CD4-positive, alpha-beta T cell treated with Interleukin-6 for 4 hours (primary cell): Measurements from ENCODE around the gene RABGAP1L.
"Not testable (repeated sequence)": the region's sequence is repeated elsewhere in the genome, so short reads cannot be mapped to it uniquely, and the experiment has no call there.

Source experiments
- DNase-seq: peaks from one replicate; pipeline ENCODE4 v3.0.0-alpha.2; 2020; ENCODE audit warnings: mixed read lengths

RABGAP1L gene

DNA sequence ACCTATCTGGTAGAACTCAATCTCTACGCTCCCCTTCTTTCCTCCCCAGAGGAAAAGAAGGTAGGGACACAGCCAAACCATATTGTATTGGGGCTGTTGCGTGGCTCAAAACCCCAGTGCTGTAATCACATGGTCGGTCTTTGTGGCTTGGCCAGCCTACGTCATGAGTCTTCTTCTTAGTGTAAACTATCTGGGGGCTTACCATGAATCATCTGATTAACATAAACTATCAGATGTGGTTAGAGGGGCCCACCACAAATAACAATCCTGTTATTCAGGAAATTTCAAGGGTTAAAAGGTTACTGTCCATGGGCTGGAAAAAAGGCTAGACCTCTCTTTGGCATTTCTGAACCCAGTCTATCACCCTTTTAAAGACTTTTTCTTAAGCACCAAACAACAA lies 238.9 kb downstream of the RABGAP1L start:
- no peak for DNase-seq

DNA sequence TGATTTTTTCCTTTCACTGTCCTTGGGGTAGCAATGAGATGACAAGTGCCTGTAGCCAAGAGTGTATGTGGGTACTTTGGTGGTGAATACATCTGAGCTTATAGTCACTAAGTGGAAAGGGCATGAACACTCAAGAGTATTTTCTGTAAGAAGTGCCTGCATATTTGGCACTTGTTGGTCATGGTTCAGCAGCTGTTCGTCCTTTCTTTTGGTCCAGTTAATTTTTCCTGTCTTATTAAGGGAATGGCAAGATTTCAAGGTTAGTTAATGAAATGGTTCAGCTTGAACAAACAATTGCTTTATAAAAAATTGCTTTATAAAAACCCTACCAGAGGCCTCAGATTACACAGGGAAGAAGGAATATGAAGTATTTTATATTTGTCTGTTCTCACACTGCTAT lies 239.9 kb downstream of the RABGAP1L start:
- DNase-seq, result no peak

DNA sequence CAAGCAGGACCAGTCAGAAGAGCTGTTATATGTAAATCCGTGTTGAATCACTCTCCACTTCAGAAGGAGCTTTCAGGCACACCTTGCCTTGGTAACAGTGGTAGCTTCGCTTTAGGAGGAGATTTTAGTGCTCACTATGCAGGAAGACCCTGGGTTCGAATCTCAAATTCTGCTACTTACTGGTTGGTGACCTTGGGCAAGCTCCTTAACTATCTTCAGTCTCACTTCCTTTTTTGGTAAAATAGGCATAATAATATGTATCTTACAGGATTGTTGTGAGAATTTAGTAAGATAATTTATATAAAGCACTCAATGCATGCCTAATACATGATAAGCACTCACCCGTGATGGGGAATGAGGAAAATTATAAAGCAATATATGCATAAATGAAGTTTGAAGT lies 241.8 kb downstream of the RABGAP1L start:
- no peak for DNase-seq

DNA sequence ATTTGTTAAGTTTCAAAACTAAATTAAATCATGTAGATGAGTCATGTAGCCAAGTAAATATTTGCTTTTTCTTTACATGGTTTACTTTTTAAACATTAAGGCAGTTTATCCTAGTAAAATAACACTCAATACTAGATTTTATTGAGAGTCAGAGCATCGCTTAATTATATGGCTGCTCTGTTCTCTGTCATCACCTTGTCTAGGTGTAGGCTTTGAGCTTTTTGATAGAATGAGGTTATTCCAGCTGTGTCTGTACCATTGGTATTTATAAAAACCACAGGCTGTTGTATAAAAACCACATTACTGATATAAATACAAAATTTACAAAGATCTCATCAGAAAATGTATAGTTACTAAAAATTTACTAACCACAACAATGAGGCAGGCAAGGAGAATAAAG lies 245.9 kb downstream of the RABGAP1L start:
- no peak for DNase-seq

DNA sequence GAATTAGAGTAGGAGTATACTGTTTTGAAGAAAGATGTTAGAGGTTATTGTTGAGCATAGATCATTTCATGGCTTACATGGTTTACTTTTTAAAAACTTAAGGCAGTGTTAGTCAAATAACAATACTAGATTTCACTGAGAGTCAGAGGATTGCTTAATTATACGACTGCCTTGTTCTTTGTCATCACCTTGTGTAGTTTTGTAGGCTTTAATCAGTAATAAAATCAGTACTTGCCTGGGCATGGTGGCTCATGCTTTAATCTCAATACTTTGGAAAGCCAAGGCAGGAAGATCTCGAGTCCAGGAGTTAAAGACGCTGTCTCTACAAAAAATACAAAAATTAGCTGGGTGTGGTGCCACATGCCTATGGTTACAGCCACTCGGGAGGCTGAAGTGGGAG lies 247.1 kb downstream of the RABGAP1L start:
- no peak for DNase-seq

DNA sequence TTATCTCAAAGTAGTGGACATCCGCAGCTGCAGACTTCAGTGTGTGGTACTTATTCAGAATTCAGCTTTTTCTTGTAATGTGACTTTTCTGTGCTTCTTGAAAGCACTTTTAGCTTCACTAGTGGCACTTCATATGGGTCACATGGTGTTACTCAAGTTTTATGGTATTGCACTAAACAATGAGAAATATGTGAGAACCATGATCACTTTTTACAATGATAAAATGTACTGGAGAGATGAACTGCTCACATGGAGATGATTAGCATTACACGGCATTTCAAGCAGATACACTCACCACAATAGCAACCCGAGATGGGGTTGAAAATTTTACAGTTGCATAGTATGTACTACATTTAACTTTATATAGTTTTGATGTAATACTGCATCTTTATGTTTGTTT lies 248.3 kb downstream of the RABGAP1L start:
- no peak for DNase-seq

DNA sequence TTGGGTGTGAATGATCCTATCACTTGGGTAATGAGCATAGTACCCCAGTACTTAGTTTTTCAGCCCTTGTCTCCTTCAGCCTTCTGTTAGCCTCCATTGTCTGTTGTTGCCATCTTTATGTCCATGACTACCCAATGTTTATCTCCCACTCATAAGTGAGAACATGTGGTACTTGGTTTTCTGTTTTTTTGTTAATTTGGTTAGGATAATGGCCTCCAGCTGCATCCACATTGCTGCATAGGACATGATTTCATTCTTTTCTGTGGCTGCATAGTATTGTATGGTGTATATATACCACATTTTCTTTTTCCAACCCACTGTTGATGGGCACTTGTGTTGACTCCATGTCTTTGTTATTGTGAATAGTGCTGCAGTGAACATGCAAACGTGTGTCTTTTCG lies 248.8 kb downstream of the RABGAP1L start:
- DNase-seq, result no peak

DNA sequence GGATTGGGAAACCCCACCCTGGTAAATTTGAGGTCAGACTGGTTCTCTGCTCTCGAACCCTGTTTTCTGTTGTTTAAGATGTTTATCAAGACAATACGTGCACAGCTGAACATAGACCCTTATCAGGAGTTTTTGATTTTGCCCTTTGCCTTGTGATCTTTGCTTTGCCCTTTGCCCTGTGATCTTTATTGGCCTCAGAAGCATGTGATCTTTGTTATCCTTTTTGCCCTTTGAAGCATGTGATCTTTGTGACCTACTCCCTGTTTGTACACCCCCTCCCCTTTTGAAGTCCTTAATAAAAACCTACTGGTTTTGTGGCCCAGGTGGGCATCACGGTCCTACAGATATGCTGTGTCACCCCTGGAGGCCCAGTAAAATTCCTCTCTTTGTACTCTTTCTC lies 250.5 kb downstream of the RABGAP1L start:
- DNase-seq, result not testable (repeated sequence)

DNA sequence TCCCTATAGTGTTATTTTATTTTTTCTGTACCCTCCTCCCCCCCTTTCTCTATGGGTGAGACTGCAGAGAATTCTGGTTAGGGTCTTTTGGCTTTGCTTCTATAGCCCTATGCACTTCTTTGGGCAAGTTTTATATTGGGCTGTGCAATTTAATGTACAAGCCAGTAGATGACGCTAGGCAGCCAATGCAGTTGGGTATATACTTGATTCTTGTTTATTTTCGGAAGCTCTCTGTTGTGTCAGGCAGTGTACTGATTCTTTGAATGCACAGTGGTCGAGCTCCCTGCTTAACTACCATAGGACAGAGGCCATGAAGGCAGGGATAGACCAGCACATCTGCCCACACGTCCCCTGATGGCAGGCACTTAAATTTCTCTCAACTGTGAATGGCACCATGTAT lies 254.3 kb downstream of the RABGAP1L start:
- no peak for DNase-seq

DNA sequence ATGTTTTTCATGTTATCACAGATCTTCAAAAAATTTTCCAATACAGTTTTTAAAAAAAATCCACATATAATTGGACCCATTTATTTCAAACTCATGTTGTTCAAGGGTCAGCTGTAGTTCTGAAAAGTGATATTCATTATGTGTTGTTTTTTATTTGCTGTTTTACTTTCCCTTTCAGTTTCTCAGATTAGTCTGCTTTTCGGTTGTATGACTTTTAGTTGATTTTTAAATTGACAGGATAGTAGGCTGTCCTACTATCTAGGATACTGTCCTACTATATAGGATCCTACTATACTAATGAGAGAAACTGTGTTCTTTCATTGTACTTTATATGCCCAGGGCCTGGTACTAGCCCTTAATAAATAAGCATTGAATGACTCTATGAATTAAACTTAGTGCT lies 254.9 kb downstream of the RABGAP1L start:
- DNase-seq, result no peak

DNA sequence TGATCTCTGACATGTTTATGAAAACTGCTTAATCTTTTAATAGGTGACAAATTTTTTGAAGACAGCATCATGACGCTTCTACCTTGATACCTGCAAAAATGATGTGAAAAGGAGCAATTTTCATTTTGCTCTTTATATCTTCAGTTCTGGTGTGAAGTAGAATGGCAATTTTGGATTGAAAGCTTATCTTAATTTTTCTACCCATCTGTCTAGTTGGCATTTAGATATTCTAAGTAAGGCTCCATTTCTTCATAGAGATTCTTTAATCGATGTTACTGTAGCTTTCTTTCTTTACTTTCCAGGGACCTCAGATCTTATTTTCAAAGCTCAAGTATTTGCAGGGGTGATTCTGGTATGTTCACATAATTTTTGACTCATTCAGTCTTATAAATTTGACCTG lies 256.2 kb downstream of the RABGAP1L start:
- DNase-seq, result no peak

DNA sequence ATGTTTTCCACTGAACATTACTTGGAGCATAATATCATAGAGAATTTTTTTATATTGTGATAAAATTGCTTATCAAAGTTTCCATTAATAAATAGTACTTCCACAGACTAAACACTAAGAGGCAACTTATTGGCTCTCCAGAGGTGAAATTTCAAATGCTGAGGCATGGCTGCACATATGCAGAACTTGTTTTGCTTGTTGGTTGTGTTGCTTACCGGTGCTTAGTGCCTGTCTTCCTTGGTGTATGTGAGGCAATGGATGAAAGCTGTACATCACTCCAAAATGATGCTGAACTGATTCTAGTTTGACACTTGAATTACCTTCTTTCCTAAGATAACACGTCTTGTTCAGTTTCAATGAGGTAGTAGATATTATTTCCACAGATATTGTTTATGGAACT lies 258.6 kb downstream of the RABGAP1L start:
- DNase-seq, result no peak

DNA sequence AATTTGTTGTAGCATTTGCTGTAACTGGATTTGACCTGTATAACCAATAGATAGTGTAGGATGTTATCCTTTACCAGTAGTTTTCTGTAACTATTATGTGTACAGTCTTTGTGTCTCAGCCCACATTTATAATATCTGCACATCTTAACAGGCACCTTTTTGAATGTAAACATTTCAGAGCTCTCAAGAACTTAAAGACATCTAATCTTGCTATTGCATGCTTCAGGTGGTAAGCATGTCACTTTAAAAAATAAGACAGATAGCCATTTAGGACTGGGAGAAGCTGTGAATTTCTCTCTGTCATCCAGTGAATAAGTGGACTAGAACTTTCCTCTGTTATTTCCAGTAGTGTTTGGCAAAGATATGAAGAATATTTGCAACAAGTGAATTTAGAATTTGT lies 265.8 kb downstream of the RABGAP1L start:
- no peak for DNase-seq

DNA sequence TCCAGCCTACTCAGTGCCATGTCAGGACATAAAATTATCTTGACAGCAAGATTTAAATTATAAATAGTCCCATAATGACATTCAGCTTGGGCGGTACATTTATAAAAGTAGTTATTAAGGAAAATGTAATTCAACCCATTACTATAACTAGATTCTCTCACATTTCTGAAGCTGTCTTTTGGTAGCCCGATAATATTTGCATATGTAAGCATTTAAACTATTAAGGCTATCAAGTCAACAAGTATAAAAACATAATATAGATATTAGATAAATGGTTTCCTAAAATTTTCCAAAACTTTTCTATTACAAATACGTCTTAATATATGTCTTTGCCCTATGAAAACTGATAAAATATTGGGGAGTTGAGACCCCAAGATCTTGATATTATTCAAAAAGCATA lies 266.8 kb downstream of the RABGAP1L start:
- no peak for DNase-seq

DNA sequence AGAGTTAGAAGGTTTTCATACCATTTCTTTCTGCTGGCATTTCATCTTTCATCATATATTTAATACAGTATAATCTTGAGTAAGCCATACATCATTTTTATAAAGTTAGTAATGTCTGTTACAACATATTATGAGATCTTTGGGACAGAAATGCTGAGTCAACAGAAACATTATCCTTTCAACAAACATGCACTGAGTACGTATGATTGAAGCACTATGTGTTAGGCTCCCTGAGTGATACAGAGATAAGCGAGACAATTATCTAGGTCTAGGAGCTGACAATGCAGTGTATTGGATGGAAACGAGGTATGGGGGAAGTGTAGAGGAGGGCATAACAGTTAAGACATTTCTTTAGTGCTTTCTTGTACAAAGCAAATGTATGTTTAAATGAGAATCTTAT lies 268.7 kb downstream of the RABGAP1L start:
- DNase-seq, result no peak

DNA sequence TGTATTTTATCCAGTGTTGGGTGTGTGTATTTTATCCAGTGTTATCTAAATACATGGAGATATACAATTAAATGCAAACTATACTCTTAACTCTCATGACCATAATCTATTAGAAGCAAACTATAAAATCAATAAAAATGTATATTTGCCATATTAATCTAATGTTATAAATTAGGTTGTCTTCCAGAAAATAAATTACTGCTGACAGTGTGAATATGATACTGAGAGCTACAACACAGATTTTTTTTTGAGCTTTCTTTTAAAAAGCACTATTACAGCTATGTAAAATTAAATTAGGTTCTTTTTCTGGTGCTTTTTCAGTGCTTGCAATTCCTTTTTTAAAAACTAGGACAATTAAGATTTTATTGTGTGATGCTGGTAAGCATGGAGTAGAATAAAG lies 269.4 kb downstream of the RABGAP1L start:
- no peak for DNase-seq

DNA sequence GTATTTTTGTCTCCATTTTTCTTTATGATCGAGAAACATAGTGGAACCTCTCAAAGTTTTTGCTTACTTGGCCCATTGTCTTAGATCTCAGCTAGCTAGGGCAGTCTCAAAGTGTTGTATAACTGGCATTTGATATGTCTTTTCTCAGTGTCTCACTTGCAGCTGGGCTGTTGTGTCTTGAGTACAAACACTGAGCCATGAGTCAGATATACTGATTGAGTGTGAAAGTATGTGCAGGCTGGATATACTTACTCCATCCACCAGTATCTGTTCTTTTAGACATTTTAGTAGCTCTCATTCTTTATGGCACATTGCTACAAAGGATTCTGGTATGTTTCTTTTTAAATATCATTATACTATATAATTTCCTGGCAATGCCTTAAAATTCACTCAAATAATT lies 274.1 kb downstream of the RABGAP1L start:
- no peak for DNase-seq

DNA sequence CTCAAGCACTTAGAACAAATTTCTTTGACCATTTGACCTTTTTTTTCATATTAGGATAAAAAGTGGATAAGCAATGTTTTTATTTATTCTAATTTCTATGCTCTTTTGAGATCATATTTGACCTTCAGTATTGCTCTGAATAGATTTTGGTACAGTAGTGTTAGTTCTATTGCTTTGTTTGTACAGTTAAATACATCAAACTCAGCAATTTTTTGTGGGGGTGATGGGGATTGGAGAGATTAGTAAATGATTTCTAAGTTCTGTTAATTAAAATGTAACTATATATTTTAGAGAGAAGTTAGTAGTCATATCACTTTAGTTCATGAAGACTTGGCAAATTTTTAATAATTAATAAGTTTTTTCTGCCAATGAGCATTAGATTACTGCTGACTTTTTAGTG lies 286.0 kb downstream of the RABGAP1L start:
- no peak for DNase-seq

DNA sequence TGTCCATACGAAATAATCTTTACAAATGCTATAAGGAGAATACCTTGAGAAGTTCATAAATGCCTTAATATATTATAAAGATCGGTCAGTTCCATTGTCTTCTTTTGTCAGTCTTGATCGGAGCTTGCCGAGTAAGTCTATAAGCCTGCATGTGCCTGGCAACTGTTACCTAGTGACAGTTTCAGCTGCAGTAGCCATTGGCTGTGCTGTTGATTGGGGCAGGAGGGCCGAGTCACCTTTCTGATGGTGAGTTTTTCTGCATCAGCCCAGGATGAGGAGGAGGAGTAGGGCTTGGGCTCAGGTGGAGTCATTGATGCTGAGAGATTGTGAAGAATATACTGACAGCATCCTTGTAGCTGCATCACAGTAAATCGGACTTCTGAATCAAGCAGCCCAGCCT lies 286.5 kb downstream of the RABGAP1L start:
- no peak for DNase-seq

DNA sequence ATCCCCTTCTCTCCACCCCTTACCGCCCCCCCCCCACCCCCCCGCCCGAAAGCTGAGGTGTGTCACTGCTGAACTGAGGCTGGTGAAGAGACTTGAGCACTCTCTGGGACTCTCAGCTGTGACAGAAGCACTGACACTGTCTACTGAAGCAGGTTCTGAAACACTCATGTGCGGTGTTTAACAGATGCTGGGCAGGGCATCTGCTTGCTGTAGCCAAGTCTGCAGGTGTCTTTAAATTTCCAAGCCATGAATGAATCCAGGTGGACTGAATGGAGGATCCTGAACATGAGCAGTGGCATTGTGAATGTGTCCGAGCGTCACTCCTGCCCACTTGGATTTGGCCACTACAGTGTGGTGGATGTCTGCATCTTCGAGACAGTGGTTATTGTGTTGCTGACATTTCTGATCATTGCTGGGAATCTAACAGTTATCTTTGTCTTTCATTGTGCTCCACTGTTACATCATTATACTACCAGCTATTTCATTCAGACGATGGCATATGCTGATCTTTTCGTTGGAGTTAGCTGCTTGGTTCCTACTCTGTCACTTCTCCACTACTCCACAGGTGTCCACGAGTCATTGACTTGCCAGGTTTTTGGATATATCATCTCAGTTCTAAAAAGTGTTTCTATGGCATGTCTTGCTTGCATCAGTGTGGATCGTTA lies 288.7 kb downstream of the RABGAP1L start, which contains the start of gene GPR52:
Gene GPR52, plus strand, starts transcription at position 99 of the 665 bp plus-strand sequence. Its CDS starts 148 bp downstream, at position 247.
- DNase-seq, result no peak

DNA sequence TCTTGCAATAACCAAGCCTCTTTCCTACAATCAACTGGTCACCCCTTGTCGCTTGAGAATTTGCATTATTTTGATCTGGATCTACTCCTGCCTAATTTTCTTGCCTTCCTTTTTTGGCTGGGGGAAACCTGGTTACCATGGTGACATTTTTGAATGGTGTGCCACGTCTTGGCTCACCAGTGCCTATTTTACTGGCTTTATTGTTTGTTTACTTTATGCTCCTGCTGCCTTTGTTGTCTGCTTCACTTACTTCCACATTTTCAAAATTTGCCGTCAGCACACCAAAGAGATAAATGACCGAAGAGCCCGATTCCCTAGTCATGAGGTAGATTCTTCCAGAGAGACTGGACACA lies 289.2 kb downstream of the RABGAP1L start:
- DNase-seq, result no peak

DNA sequence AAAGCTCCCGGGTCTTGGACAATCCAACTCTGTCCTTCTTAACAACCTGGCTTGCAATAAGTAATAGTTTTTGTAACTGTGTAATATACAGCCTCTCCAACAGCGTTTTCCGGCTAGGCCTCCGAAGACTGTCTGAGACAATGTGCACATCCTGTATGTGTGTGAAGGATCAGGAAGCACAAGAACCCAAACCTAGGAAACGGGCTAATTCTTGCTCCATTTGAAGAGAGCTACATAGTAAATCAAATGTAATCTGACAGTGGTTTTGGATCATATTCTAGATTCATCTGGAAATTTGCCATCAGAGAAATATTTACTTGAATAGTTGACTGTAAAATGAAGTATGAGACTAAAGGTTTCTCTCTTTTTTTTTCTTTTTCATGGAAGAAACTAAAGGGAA lies 289.7 kb downstream of the RABGAP1L start:
- DNase-seq, result no peak

DNA sequence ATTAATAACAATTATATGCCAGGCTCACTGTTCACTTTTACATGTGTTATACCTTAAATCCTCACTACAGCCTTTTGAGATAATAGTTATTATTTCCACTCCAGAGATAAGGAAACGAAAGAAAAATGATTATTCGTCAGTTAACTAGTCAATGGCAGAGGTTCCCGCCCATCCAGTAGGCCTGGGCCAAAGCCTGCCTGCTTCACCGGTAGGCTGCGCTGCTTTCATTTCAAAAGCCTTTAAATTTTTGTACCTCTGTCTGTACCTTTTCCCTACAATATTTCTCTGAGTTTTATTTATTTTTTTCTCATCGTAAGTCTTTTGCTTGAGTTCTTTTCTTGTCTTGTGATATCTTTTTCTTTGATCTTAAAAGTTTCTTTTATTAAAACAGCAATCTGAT lies 292.1 kb downstream of the RABGAP1L start:
- no peak for DNase-seq

DNA sequence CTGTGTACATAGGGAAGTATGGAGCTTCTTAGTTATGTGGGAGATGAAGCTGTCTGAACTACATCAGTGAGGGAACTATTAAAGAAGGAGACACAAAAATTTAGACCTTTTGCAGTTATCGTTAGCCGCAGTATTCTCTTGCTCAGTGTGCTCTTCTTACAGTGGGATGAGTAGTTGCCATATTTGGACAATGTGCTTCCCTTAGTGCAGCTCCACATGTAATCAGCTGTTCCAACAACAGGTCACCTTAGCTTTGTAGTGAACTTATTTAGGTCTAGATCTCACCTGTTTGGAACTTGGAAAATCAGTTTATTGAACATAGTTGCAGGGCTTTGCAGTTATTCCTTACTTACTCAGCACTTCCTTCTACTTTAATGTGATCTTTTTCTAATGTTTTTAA lies 306.5 kb downstream of the RABGAP1L start:
- no peak for DNase-seq

DNA sequence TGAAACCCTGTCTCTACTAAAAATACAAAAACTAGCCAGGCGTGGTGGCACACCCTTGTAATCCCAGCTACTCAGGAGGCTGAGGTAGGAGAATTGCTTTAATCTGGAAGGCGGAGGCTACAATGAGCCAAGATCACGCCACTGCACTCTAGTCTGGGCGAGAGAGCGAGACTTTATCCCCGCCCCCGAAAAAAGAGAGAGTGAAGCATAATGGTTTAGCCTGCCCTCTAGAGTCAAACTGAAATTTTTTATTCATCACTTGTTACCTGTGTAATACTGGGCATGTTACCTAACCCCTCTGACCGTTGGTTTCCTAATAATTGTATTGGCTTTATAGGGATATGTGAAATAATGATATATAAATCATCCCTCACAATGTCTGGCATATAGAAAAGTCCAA lies 307.3 kb downstream of the RABGAP1L start:
- DNase-seq, result no peak

DNA sequence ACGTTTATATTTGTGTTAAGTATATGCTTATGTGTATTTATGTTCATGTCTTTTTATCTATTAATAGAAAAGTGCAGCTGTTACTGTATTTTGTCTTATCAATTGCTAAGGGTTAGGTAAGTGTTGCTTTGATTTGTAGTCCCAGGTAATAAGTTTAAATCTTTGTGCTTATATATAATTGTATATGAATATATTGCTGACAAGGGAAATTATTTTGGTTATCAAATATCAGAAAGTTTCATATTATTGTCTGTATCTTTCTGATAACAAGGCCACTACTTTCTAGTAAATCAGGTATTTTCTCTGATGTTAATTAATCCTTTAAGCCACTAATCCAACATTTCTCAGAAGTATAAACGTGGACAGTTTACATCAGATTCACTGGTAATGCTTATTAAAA lies 309.7 kb downstream of the RABGAP1L start:
- no peak for DNase-seq
